Tibial nerve (tissue), 4 donors: ENCODE measurements around the gene GNA14.

Experiments
- EP300 ChIP-seq, 2 donors: sonication (generic); formaldehyde crosslinking; IDR thresholded peaks; one replicate each; pipeline ENCODE4 v1.6.1; 2017; ENCODE audit warnings: antibody characterized with exemption in 2 of 2, mild to moderate bottlenecking in 1 of 2
- POLR2A ChIP-seq, 2 donors: fragments of 450-650 bp; IDR thresholded peaks; one replicate each; pipeline ENCODE4 v1.6.1; 2017; ENCODE audit warnings: antibody characterized with exemption in 2 of 2, mild to moderate bottlenecking in 2 of 2, moderate library complexity in 2 of 2
- TF ChIP-seq, protein P1 (sequence below), 5 experiments: fragments of 200-600 bp in 3 of 5; fragments of 450-650 bp in 2 of 5; sonication (generic) in 3 of 5; IDR thresholded peaks; one replicate each; pipeline ENCODE4 v1.5.1; 2016 to 2019; ENCODE audit warnings: antibody characterized with exemption in 5 of 5, mild to moderate bottlenecking in 3 of 5, moderate library complexity in 2 of 5

DNA sequence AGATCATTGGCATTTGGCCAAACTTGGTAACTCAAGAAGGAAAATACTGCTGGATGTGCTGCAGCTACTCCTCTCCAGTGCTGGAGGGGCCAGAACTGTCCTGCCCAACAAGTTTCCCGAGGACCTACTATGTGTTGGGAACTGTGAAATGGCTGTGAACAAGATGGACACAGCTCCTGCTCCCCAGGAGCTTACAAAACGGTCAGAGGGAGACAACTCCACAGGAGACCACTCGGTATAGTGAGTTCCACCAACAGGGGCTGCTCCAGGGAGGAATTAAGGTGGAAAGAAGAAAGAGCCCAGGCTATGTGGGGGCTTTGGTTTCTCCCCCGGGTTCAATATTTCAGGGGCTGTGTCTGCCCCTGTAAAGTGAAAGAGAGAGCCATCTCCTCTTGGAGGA lies 78.8 kb downstream of the GNA14 start:
- TF ChIP-seq, protein P1, sequence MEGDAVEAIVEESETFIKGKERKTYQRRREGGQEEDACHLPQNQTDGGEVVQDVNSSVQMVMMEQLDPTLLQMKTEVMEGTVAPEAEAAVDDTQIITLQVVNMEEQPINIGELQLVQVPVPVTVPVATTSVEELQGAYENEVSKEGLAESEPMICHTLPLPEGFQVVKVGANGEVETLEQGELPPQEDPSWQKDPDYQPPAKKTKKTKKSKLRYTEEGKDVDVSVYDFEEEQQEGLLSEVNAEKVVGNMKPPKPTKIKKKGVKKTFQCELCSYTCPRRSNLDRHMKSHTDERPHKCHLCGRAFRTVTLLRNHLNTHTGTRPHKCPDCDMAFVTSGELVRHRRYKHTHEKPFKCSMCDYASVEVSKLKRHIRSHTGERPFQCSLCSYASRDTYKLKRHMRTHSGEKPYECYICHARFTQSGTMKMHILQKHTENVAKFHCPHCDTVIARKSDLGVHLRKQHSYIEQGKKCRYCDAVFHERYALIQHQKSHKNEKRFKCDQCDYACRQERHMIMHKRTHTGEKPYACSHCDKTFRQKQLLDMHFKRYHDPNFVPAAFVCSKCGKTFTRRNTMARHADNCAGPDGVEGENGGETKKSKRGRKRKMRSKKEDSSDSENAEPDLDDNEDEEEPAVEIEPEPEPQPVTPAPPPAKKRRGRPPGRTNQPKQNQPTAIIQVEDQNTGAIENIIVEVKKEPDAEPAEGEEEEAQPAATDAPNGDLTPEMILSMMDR (IDR thresholded peaks at IDR 0.05), result no peak
- TF ChIP-seq POLR2A (IDR thresholded peaks at IDR 0.05), result no peak
- no peak for TF ChIP-seq EP300 (IDR thresholded peaks at IDR 0.05)
